Stimulated activated CD4-positive, alpha-beta T cell treated with anti-CD3 and anti-CD28 coated beads, Interleukin-12 subunit alpha, Interleukin-12 subunit beta, amount 100 ng/mL, for 24 hours (primary cell): ENCODE data around the gene CORO6.

ENCODE experiments used
- DNase-seq, 2 experiments: peaks; one replicate each; pipeline ENCODE4 v3.0.0-alpha.2; 2020; ENCODE audit warnings: low read depth in 2 of 2

CORO6 gene

GRCh38 chr17:29565643-29566472 is 56.9 kb downstream of the CORO6 start:
- peak in 1 of 2 experiments; percentile 50 for DNase-seq
